Stimulated activated CD8-positive, alpha-beta memory T cell treated with anti-CD3 and anti-CD28 coated beads, Interleukin-15, amount 100 ng/mL, for 4 hours (primary cell): ENCODE results near the gene SI.
"Not testable (repeated sequence)": the region's sequence is repeated elsewhere in the genome, so short reads cannot be mapped to it uniquely, and the experiment has no call there.

Source experiments
- DNase-seq, 2 donors: peaks; one replicate each; pipeline ENCODE4 v3.0.0-alpha.2; 2020; ENCODE audit warnings: low read depth in 2 of 2

The SI gene

GRCh38 chr3:165078293-165078692 lies at the start of gene SI:
Gene SI (minus strand): TSS chr3:165078496. CDS start chr3:165076012, 2,484 bp downstream.
- DNase-seq, result no peak

- DNase-seq, result no peak
Measured at GRCh38 chr3:165125836-165126235, 47.5 kb upstream of the SI start.

GRCh38 chr3:165111401-165111800 lies 33.1 kb upstream of the SI start:
- no peak for DNase-seq

GRCh38 chr3:165103616-165104015 lies 25.3 kb upstream of the SI start:
- DNase-seq, result no peak

- DNase-seq, result no peak
Measured at GRCh38 chr3:165082650-165083049, 4.4 kb upstream of the SI start.

- DNase-seq, result no peak
Measured at GRCh38 chr3:165081183-165081582, 2.9 kb upstream of the SI start.

GRCh38 chr3:165075695-165076094 lies 2.6 kb downstream of the SI start:
- no peak for DNase-seq

- no peak for DNase-seq
Measured at GRCh38 chr3:165070682-165071081, 7.6 kb downstream of the SI start.

- no peak for DNase-seq
Measured at GRCh38 chr3:165056510-165056909, 21.8 kb downstream of the SI start.

- DNase-seq, result no peak
Measured at GRCh38 chr3:165040186-165040585, 38.1 kb downstream of the SI start.

GRCh38 chr3:165011557-165011956 lies 66.7 kb downstream of the SI start:
- DNase-seq, result no peak

- DNase-seq, result no peak
Measured at GRCh38 chr3:164984947-164985346, 93.3 kb downstream of the SI start.

- no peak for DNase-seq
Measured at GRCh38 chr3:164962610-164963009, 115.7 kb downstream of the SI start.

- no peak for DNase-seq
Measured at GRCh38 chr3:164952966-164953365, 125.3 kb downstream of the SI start.

- not testable (repeated sequence) for DNase-seq
Measured at GRCh38 chr3:164951403-164951802, 126.9 kb downstream of the SI start.

GRCh38 chr3:164940745-164941144 lies 137.6 kb downstream of the SI start:
- DNase-seq, result no peak

GRCh38 chr3:164929642-164930041 lies 148.7 kb downstream of the SI start:
- no peak for DNase-seq
